Measurements from ENCODE around the gene HSP90AA1.
"Not testable (repeated sequence)": the region's sequence is repeated elsewhere in the genome, so short reads cannot be mapped to it uniquely, and the experiment has no call there.

HSP90AA1 gene

DNA sequence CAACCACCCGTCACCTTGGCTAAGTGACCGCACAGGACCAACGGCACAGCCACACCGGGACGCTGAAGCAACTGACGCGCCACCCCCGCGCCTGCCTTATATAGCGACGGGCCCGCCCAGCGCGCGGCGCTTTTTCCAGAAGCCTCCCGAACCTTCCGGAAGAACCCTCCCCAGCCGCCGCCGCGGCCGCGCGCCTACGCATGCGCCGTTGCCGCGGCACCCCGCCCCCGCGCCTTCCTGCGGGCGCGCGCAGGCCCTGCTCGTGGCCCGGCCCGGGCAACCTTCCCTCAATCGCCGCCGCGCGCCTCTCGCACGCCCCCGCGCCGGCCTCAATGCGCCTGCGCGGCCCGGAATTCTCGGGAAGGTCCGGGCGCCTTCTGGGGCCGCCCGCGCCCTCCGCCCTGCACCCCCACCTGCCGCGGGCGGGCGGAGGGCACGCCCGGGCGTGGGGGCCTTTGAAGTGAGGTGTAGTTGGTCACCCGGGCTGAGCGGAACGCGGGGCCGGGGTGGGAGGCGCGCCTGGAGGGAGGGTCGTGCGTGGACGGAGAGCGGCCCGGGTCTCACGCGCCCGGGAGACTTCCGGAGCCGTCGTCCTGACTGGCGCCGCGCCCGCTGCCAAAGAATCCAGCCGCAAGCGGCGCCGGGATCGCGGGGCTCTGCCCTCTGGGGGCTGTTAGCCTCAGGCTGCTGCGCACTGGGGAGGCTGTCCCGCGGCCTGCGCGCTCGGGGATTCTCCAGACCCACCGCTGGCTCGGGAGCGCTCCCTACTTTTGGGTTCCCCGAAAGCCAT is at the start of gene HSP90AA1:
Gene HSP90AA1 (minus strand): TSS at position 73 of the 790 bp plus-strand sequence. CDS start 666 bp downstream, outside the sequence.
- in situ Hi-C loops (cut with MboI; ENCODE audit: low sequenced_read_pairs), result no loop called here

- in situ Hi-C loops (cut with MboI; ENCODE audit: low sequenced_read_pairs), result not testable (repeated sequence)
Measured at GRCh38 chr14:102135456-102135855, 48.6 kb upstream of the HSP90AA1 start.

GRCh38 chr14:102134719-102135118 is 47.9 kb upstream of the HSP90AA1 start:
- in situ Hi-C loops (cut with MboI; ENCODE audit: low sequenced_read_pairs), result not testable (repeated sequence)

DNA sequence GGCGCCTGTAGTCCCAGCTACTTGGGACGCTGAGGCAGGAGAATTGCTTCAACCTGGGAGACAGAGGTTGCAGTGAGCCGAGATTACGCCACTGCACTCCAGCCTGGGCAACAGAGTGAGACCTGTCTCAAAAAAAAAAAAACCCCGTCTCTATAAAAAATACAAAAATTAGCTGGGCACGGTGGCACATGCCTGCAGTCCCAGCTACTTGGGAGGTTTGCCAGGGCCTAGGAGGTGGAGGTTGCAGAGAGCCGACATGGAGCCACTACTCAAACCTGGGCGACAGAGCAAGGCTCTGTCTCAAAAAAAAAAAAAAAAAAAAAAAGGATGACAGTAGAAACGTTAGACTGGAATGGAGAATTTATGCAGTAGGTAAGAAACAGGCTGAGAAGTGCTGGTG is 47.2 kb upstream of the HSP90AA1 start:
- in situ Hi-C loops (cut with MboI; ENCODE audit: low sequenced_read_pairs), result not testable (repeated sequence)

DNA sequence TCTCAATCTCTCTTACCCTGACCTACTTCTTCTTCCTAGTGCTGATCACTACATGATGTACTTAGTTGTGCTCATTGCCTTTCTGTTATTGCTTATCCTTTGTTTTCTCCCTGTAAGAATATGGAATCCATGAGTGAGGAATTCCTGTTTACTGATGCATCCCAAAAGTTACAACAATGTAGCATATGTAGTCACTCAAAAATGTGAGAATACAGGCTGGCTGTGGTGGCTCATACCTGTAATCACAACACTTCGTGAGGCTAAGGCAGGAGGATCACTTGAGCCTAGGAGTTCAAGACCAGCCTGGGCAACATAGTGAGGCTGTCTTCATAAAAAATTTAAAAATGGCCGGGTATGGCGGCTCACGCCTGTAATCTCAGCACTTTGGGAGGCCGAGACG is 44.9 kb upstream of the HSP90AA1 start:
- in situ Hi-C loops (cut with MboI; ENCODE audit: low sequenced_read_pairs), result no loop called here

GRCh38 chr14:102126807-102127455 is 40.1 kb upstream of the HSP90AA1 start:
- in situ Hi-C loops (cut with MboI; ENCODE audit: low sequenced_read_pairs), result no loop called here

GRCh38 chr14:102125546-102125945 is 38.7 kb upstream of the HSP90AA1 start:
- in situ Hi-C loops (cut with MboI; ENCODE audit: low sequenced_read_pairs), result no loop called here

DNA sequence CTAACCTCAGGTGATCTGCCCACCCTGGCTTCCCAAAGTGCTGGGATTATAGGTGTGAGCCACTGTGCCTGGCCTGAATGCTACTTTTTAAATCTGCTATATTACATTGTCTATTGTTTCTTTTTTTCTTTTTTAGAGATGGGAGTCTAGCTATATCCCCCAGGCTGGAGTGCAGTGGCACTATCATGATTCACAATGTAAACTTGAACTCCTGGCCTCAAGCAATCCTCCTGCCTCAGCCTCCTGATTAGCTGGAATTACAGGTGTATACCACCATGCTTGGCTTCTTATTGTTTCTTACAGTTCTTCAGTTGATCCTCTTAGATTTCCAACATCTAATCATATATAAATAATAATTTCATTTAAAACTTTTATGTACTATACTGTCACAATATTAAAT is 37.6 kb upstream of the HSP90AA1 start:
- in situ Hi-C loops (cut with MboI; ENCODE audit: low sequenced_read_pairs), result no loop called here

GRCh38 chr14:102121567-102121966 is 34.7 kb upstream of the HSP90AA1 start:
- in situ Hi-C loops (cut with MboI; ENCODE audit: low sequenced_read_pairs), result no loop called here

DNA sequence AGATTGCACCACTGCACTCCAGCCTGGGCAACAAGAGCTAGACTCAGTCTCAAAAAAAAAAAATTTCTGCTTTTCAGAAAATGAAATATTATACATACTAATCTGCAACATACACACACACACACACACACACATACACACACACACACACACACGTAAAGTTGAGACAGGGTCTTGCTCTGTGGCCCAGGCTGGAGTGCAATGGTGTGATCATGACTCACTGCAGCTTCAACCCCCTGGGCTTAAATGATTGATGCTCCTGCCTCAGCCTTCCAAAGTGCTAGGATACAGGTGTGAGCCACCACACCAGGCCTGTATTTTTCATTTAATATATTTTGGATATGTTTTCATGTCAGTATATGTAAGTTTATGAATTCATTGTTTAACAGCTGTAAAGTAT is 34.0 kb upstream of the HSP90AA1 start:
- in situ Hi-C loops (cut with MboI; ENCODE audit: low sequenced_read_pairs), result no loop called here

DNA sequence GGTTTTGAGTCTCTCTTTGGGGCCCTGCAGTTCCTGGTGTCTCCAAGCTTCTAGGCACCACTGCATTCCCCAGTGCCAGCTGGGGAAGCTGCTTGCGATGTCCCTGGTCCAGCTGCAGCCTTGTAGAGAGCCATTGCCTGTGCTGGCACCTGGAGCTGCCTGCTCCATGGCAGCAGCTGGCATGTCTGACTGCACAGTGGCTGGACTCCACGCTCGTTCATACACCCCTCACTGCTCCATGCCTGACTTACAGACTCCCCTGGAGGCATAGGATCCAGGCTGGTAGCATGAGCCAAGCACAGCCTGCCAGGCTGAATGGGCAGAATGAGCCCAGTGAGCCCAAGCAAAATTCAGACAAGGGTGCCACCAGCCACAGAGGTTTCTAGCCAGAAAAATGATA is 31.0 kb upstream of the HSP90AA1 start:
- in situ Hi-C loops (cut with MboI; ENCODE audit: low sequenced_read_pairs), result no loop called here

DNA sequence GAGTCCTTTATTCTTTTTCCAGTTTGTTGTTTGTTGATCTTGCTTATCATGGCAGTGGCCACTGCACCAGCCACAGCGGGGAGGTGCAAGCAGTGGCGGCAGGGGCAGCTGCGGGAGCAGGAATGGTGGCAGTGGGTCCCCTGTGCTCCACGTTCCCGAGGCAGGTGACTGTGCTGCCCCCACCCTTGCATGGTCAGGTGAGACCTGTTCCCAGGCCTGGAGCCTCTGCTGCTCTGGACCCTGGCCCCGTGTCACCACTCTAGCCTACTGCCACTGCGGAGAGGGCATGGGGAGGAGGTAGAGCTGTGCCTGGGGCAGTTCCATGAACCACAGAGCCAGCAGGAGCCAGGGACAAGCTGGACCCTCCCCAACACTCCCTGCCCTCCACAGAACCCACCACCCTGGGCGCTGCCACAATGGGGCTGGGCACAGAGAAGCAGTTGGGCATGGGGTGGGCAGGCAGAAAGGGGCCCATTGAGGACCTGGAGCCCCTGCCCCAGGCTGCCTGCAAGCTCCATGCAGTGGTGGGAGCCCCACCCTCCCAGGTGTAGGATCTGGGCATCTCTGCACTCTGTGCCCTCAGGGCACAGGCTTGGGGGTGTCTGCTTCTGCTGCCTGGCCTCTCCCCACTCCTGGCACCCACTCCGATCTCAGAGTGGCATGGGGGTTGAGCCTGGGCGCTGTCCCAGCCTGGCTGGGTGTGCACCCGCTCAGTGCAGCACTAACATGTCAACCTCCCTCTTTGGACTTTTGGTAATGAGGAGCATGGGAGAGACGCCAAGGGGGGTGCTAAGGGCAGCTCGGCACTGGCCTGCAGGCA is 29.7 kb upstream of the HSP90AA1 start:
- in situ Hi-C loops (cut with MboI; ENCODE audit: low sequenced_read_pairs), result no loop called here

DNA sequence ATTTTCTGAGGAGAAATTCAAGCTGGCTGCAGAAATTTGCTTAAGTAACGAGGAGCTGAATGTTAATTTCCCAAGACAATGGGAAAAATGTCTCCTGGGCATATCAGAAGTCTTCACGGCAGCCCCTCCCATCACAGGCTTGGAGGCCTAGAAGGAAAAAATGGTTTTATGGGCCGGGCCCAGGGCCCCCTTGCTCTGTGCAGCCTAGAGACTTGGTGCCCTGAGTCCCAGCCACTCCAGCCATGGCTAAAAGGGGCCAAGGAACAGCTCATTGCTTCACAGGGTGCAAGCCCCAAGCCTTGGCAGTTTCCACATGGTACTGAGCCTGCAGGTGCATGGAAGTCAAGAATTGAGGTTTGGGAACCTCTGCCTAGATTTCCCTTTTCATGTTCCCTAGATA is 24.3 kb upstream of the HSP90AA1 start:
- in situ Hi-C loops (cut with MboI; ENCODE audit: low sequenced_read_pairs), result no loop called here

- in situ Hi-C loops (cut with MboI; ENCODE audit: low sequenced_read_pairs), result not testable (repeated sequence)
Measured at GRCh38 chr14:102109332-102109731, 22.5 kb upstream of the HSP90AA1 start.

GRCh38 chr14:102105369-102105768 is 18.5 kb upstream of the HSP90AA1 start:
- in situ Hi-C loops (cut with MboI; ENCODE audit: low sequenced_read_pairs), result no loop called here

DNA sequence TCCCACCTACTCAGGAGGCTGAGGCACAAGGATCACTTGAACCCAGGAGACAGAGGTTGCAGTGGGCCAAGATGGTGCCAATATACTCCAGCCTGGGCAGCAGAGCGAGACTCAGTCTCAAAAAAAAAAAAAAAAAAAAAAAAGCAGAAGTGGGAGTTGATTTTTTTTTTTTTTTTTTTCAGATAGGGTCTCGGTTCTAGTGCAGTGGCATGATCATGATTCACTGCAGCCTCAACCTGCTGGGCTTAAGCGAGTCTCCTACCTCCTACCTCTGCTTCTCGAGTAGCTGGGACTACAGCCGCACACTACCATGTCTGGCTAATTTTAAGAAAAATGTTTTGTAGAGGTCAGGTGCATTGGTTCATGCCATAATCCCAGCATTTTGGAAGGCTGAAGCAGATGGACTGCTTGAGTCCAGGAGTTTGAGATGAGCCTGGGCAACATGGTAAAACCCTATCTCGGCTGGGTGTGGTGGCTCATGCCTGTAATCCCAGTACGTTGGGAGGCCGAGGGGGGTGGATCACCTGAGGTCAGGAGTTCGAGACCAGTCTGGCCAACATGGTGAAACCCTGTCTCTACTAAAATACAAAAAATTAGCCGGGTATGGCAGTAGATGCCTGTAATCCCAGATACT is 16.3 kb upstream of the HSP90AA1 start:
- in situ Hi-C loops (cut with MboI; ENCODE audit: low sequenced_read_pairs), result no loop called here

- in situ Hi-C loops (cut with MboI; ENCODE audit: low sequenced_read_pairs), result no loop called here
Measured at GRCh38 chr14:102097441-102098135, 10.7 kb upstream of the HSP90AA1 start.

DNA sequence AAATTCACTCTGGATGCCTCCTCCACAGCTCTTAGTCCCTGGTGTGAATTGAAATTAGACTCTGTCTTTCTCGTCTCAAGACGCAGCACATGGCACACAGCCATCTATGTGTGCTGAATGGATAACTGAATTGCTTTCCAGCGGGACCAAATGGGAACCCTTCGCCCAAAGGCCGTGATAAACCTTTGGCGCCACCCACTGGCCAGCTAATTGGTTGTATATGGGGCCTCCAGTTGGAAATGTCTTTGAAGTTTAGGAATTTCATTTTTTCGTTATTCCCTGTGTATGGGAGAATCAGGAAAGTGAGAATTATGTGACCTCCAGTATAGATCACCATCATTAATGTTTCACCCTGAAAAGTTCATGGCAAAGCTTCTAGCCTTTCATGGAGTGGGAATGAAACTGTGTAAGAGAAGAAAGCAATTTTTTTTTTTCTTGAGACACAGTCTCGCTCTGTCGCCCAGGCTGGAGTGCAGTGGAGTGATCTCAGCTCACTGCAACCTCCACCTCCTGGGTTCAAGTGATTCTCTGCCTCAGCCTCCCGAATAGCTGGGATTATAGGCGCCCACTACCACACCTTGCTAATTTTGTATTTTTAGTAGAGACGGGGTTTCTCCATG is 9.8 kb upstream of the HSP90AA1 start:
- in situ Hi-C loops (cut with MboI; ENCODE audit: low sequenced_read_pairs), result no loop called here

- in situ Hi-C loops (cut with MboI; ENCODE audit: low sequenced_read_pairs), result no loop called here
Measured at GRCh38 chr14:102095871-102096568, 9.2 kb upstream of the HSP90AA1 start.
